K562 (cell line): ENCODE measurements around the gene ACOX1. TPM values are rescaled to one million over a fixed set of nuclear protein-coding genes. Genes with fewer than 3 reads are reported as not detected.
A peak's percentile ranks its signal among the peaks of the same experiment; 100 is the strongest.

Source experiments
- CAMTA2 ChIP-seq: fragments of 250-450 bp; sonication (Bioruptor Pico); conservative IDR thresholded peaks from 2 replicates; pipeline ENCODE4 v1.5.1; 2022
- CHCHD3 ChIP-seq: fragments of 250-450 bp; sonication (Bioruptor Pico); IDR thresholded peaks from 2 replicates; pipeline ENCODE4 v2.1.2; 2022; ENCODE audit warnings: mild to moderate bottlenecking
- CXXC5 ChIP-seq: fragments of 250-450 bp; sonication (Bioruptor Pico); IDR thresholded peaks from 2 replicates; pipeline ENCODE4 v1.8.0; 2022; ENCODE audit warnings: inconsistent platforms, mild to moderate bottlenecking, moderate library complexity
- FIP1L1 ChIP-seq: fragments of 200-400 bp; formaldehyde crosslinking; IDR thresholded peaks from 2 replicates; pipeline ENCODE4 v1.6.1; 2018; ENCODE audit warnings: mild to moderate bottlenecking, low read depth, low read length; ENCODE audit not compliant: poor library complexity, severe bottlenecking
- FOXA1 ChIP-seq: fragments of 450-650 bp; IDR thresholded peaks from 2 replicates; pipeline ENCODE4 v1.6.1; 2016; ENCODE audit warnings: mild to moderate bottlenecking, borderline replicate concordance
- HCFC1 ChIP-seq: IDR thresholded peaks from 2 replicates; pipeline ENCODE4 v1.6.1; 2012; ENCODE audit warnings: low read depth, low read length, improper control_type of control experiment
- HDAC2 ChIP-seq: fragments of 450-650 bp; IDR thresholded peaks from 2 replicates; pipeline ENCODE4 v1.6.1; 2016; ENCODE audit warnings: mild to moderate bottlenecking
- HLTF ChIP-seq: fragments of 450-650 bp; IDR thresholded peaks from 2 replicates; pipeline ENCODE4 v1.6.1; 2016
- KDM4B ChIP-seq, 2 experiments: fragments of 450-650 bp in 1 of 2; sonication (generic) in 1 of 2; IDR thresholded peaks; 2 replicates each; pipeline ENCODE4 v1.6.1; 2016 to 2017; ENCODE audit warnings: borderline replicate concordance in 2 of 2, antibody characterized with exemption in 1 of 2, low read depth in 1 of 2, mild to moderate bottlenecking in 1 of 2
- NEUROD1 ChIP-seq: fragments of 150-350 bp; IDR thresholded peaks from 2 replicates; pipeline ENCODE4 v1.6.1; 2014; ENCODE audit warnings: borderline replicate concordance, low read length, low read depth; ENCODE audit not compliant: partially characterized antibody
- NFRKB ChIP-seq: fragments of 450-650 bp; IDR thresholded peaks from 2 replicates; pipeline ENCODE4 v1.6.1; 2016; ENCODE audit warnings: low read depth
- NR3C1 ChIP-seq: sonication (generic); formaldehyde crosslinking; IDR thresholded peaks from 2 replicates; pipeline ENCODE4 v1.8.1; 2022; ENCODE audit warnings: missing genetic modification reagents
- POLR2H ChIP-seq: IDR thresholded peaks from 2 replicates; pipeline ENCODE4 v1.6.1; 2016; ENCODE audit warnings: missing genetic modification characterization, low read depth, mild to moderate bottlenecking, control low read depth, missing compliant biosample characterization, moderate library complexity
- SAP30 ChIP-seq: fragments of 200-600 bp; sonication (generic); IDR thresholded peaks from 2 replicates; pipeline ENCODE4 v1.6.1; 2012; ENCODE audit warnings: borderline replicate concordance, low read depth, mild to moderate bottlenecking, moderate library complexity, low read length, control low read depth, inconsistent platforms; ENCODE audit not compliant: insufficient read depth, poor library complexity, severe bottlenecking
- SETDB1 ChIP-seq: IDR thresholded peaks from one replicate; pipeline ENCODE4 v1.6.1; 2012; ENCODE audit warnings: low read length, control low read depth, inconsistent platforms
- SMAD1 ChIP-seq: fragments of 150-350 bp; IDR thresholded peaks from 2 replicates; pipeline ENCODE4 v1.6.1; 2014; ENCODE audit warnings: low read length, low read depth; ENCODE audit not compliant: partially characterized antibody
- ZBTB8A ChIP-seq: fragments of 450-650 bp; IDR thresholded peaks from 2 replicates; pipeline ENCODE4 v1.6.1; 2018; ENCODE audit warnings: mild to moderate bottlenecking, moderate library complexity; ENCODE audit not compliant: partially characterized antibody
- ZNF140 ChIP-seq: fragments of 250-450 bp; sonication (Bioruptor Pico); IDR thresholded peaks from 2 replicates; pipeline ENCODE4 v1.8.0; 2021; ENCODE audit warnings: moderate library complexity, mild to moderate bottlenecking, inconsistent platforms
- ZNF696 ChIP-seq: fragments of 250-450 bp; sonication (Bioruptor Pico); conservative IDR thresholded peaks from 2 replicates; pipeline ENCODE4 v1.4.0; 2020; ENCODE audit warnings: mild to moderate bottlenecking, moderate library complexity
- polyA plus RNA-seq, 8 experiments: library from polyadenylated mRNA; depleted of rRNA in 4 of 8; stranded (reverse) in 5 of 8; unstranded in 3 of 8; fragments of >200 nt; fragmentation: Nextera tagmentation in 2 of 8; fragmentation: Illumina TruSeq in 1 of 8; extraction: Ambion mirVana in 2 of 8; extraction: Trizol in 1 of 8; gene quantifications; 2 replicates each; pipeline versions ENCODE4 v1.2.1 to v1.2.3, GENCODE V29; 2011 to 2014; ENCODE audit warnings: inconsistent platforms in 1 of 8, missing spikeins in 1 of 8
- total RNA-seq, 7 experiments: library from RNA; depleted of rRNA in 6 of 7; stranded (reverse); fragments of >200 nt in 6 of 7; fragmentation: Illumina TruSeq in 2 of 7; extraction: Trizol in 2 of 7; gene quantifications; 2 replicates each; pipeline versions ENCODE4 v1.2.1 to v1.2.3, GENCODE V29; 2011 to 2021; ENCODE audit warnings: low replicate concordance in 1 of 7
- TF ChIP-seq, protein P1 (sequence below): fragments of 450-650 bp; formaldehyde crosslinking; IDR thresholded peaks from 2 replicates; pipeline ENCODE4 v1.4.0; 2022; ENCODE audit warnings: mild to moderate bottlenecking, moderate library complexity
- TF ChIP-seq, protein P2 (sequence below): fragments of 450-650 bp; IDR thresholded peaks from 2 replicates; pipeline ENCODE4 v1.6.1; 2016; ENCODE audit warnings: antibody characterized with exemption
- TF ChIP-seq, protein P3 (sequence below): fragments of 250-450 bp; sonication (Bioruptor Pico); IDR thresholded peaks from 2 replicates; pipeline ENCODE4 v1.5.0; 2021; ENCODE audit warnings: mild to moderate bottlenecking, borderline replicate concordance

ACOX1 gene
- total and polyA plus RNA-seq, 9 of the 15 experiments (the other 6 are each of a cell fraction or from before 2014, with no cell fraction given) = 7.8 to 24.1 (median 14.5) TPM

- TF ChIP-seq HLTF (no peak; the same call in 1 of the 2 replicates), FIP1L1 (peak; percentile 95), ZNF140 (no peak), NFRKB (no peak), SETDB1 (no peak), POLR2H (tag) (peak; percentile 80), KDM4B (IDR thresholded peaks at IDR 0.05; ENCODE audit: borderline replicate concordance in 2 of 2, low read depth in 1 of 2) (0 out of 4 replicates have a peak, but pooled peaks of 1 of the 2 experiments have one; percentile 42), CXXC5 (CRISPR knock-in tag) (peak; percentile 85), FOXA1 (no peak), ZBTB8A (no peak), CHCHD3 (peak; percentile 66; the same call in 1 of the 2 replicates), HCFC1 (peak; percentile 97), NR3C1 (CRISPR knock-in tag) (peak; percentile 65; the same call in 1 of the 2 replicates), ZNF696 (CRISPR knock-in tag) (no peak), CAMTA2 (no peak), NEUROD1 (no peak), HDAC2 (peak; percentile 60; the same call in 1 of the 2 replicates), SAP30 (peak; percentile 68), SMAD1 (no peak)
- TF ChIP-seq, protein P1, sequence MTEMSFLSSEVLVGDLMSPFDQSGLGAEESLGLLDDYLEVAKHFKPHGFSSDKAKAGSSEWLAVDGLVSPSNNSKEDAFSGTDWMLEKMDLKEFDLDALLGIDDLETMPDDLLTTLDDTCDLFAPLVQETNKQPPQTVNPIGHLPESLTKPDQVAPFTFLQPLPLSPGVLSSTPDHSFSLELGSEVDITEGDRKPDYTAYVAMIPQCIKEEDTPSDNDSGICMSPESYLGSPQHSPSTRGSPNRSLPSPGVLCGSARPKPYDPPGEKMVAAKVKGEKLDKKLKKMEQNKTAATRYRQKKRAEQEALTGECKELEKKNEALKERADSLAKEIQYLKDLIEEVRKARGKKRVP = no peak
- TF ChIP-seq, protein P2, sequence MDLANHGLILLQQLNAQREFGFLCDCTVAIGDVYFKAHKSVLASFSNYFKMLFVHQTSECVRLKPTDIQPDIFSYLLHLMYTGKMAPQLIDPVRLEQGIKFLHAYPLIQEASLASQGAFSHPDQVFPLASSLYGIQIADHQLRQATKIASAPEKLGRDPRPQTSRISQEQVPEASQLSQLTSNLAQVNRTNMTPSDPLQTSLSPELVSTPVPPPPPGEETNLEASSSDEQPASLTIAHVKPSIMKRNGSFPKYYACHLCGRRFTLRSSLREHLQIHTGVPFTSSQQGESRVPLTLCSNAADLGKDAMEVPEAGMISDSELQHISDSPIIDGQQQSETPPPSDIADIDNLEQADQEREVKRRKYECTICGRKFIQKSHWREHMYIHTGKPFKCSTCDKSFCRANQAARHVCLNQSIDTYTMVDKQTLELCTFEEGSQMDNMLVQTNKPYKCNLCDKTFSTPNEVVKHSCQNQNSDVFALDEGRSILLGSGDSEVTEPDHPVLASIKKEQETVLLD = no peak
- TF ChIP-seq, protein P3, sequence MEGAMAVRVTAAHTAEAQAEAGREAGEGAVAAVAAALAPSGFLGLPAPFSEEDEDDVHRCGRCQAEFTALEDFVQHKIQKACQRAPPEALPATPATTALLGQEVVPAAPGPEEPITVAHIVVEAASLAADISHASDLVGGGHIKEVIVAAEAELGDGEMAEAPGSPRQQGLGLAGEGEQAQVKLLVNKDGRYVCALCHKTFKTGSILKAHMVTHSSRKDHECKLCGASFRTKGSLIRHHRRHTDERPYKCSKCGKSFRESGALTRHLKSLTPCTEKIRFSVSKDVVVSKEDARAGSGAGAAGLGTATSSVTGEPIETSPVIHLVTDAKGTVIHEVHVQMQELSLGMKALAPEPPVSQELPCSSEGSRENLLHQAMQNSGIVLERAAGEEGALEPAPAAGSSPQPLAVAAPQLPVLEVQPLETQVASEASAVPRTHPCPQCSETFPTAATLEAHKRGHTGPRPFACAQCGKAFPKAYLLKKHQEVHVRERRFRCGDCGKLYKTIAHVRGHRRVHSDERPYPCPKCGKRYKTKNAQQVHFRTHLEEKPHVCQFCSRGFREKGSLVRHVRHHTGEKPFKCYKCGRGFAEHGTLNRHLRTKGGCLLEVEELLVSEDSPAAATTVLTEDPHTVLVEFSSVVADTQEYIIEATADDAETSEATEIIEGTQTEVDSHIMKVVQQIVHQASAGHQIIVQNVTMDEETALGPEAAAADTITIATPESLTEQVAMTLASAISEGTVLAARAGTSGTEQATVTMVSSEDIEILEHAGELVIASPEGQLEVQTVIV = no peak
Measured at GRCh38 chr17:75940727-75941441, 38.1 kb downstream of the ACOX1 start, which contains the start of gene FBF1 (continued).
